ENCODE results near the gene NUMBL. TPM values are rescaled to one million over a fixed set of nuclear protein-coding genes. Genes with fewer than 3 reads are reported as not detected.

NUMBL gene
- total and polyA plus RNA-seq, 9 of the 15 experiments (the other 6 are each of a cell fraction or from before 2014, with no cell fraction given) = 0.39 to 38.6 (median 6.6) TPM

DNA sequence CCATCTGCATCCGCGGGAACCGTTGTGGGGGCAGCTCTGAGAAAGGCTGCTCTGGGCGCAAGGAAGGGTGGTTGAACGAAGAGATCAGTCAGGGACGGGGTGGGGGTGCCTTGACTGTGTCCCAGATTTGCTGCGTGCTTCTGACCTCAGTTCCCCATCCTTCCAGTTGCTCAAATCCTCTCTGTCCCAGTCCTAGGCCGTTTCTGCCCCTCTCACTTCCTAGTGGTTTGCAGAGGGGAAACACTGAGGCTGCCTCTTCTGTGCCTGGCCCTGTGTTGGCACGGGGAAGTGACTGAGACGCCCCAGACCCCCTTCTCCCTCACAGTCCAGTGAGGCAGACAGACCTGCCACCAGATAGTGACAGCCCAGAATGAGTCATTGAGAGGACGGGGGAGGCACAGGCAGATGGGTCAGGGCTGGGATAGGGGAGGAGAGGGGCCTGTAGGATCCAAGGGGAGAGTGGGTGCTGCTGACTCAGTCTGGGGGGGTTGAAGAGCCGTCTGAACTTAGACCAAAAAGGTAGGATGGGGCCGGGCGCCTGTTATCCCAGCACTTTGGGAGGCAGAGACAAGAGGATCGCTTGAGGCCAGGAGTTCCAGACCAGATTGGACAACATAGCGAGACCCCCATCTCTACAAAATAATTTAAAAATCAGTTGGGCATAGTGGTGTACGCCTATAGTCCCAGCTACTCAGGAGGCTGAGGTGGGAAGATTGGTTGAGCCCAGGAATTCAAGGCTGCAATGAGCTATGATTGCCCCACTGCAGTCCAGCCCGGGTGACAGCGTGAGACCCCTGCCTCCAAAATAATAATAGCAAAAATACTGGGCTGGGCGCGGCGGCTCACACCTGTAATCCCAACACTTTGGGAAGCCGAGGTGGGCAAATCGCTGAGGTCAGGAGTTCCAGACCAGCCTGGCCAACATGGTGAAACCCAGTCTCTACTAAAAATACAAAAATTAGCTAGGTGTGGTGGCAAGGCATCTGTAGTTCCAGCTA, 26.5 kb downstream of the NUMBL start (continued):
- TF ChIP-seq POLR2H (tag; IDR thresholded peaks at IDR 0.05; ENCODE audit: low read depth) (no peak), YY1 (IDR thresholded peaks at IDR 0.05; ENCODE audit: borderline replicate concordance in 1 of 3, control insufficient read depth in 1 of 3, extremely low read depth in 1 of 3, insufficient read depth in 3 of 3, insufficient read length in 1 of 3, insufficient replicate concordance in 2 of 3, low read depth in 1 of 3, low read length in 2 of 3) (no peak), ZZZ3 (IDR thresholded peaks at IDR 0.05) (no peak), MXI1 (IDR thresholded peaks at IDR 0.05; ENCODE audit: low read depth, low read length) (no peak), LEF1 (IDR thresholded peaks at IDR 0.05) (peak; percentile 36; the same call in 1 of the 2 replicates), ZNF717 (CRISPR knock-in tag; IDR thresholded peaks at IDR 0.05) (no peak), BDP1 (IDR thresholded peaks at IDR 0.05; ENCODE audit: insufficient read depth, insufficient read length) (no peak), HMG20A (CRISPR knock-in tag; conservative IDR thresholded peaks at IDR 0.05) (no peak), STAT5A (IDR thresholded peaks at IDR 0.05; ENCODE audit: borderline replicate concordance, low read length) (no peak), ATF6 (CRISPR knock-in tag; IDR thresholded peaks at IDR 0.05) (no peak; the same call in 1 of the 2 replicates), ZNF449 (CRISPR knock-in tag; IDR thresholded peaks at IDR 0.05) (no peak), CCNT2 (IDR thresholded peaks at IDR 0.05; ENCODE audit: borderline replicate concordance, extremely low read depth, insufficient read length, low read depth, low read length) (no peak), ZFP1 (CRISPR knock-in tag; IDR thresholded peaks at IDR 0.05) (no peak), CC2D1A (IDR thresholded peaks at IDR 0.05) (no peak), PHB (CRISPR knock-in tag; IDR thresholded peaks at IDR 0.05) (no peak), TFAP4 (CRISPR knock-in tag; IDR thresholded peaks at IDR 0.05; ENCODE audit: borderline replicate concordance) (peak; percentile 44; the same call in 1 of the 2 replicates), CSDE1 (IDR thresholded peaks at IDR 0.05) (no peak), KHSRP (IDR thresholded peaks at IDR 0.05) (no peak), ZNF696 (CRISPR knock-in tag; conservative IDR thresholded peaks at IDR 0.05) (no peak)
- TF ChIP-seq, protein P1, sequence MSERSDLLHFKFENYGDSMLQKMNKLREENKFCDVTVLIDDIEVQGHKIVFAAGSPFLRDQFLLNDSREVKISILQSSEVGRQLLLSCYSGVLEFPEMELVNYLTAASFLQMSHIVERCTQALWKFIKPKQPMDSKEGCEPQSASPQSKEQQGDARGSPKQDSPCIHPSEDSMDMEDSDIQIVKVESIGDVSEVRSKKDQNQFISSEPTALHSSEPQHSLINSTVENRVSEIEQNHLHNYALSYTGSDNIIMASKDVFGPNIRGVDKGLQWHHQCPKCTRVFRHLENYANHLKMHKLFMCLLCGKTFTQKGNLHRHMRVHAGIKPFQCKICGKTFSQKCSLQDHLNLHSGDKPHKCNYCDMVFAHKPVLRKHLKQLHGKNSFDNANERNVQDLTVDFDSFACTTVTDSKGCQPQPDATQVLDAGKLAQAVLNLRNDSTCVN (CRISPR knock-in tag; IDR thresholded peaks at IDR 0.05) = no peak
- TF ChIP-seq, protein P2, sequence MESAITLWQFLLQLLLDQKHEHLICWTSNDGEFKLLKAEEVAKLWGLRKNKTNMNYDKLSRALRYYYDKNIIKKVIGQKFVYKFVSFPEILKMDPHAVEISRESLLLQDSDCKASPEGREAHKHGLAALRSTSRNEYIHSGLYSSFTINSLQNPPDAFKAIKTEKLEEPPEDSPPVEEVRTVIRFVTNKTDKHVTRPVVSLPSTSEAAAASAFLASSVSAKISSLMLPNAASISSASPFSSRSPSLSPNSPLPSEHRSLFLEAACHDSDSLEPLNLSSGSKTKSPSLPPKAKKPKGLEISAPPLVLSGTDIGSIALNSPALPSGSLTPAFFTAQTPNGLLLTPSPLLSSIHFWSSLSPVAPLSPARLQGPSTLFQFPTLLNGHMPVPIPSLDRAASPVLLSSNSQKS (CRISPR knock-in tag; IDR thresholded peaks at IDR 0.05) = no peak

Measured in K562 (cell line).